Left forelimb (tissue), 1 donor: ENCODE measurements around the gene NKD1.

Source experiments
- DNase-seq: peaks from one replicate; pipeline ENCODE4 v3.0.0-alpha.2; 2018; ENCODE audit warnings: low spot score

Gene NKD1

GRCh38 chr16:50580180-50580798 lies 32.1 kb downstream of the NKD1 start:
- no peak for DNase-seq

DNA sequence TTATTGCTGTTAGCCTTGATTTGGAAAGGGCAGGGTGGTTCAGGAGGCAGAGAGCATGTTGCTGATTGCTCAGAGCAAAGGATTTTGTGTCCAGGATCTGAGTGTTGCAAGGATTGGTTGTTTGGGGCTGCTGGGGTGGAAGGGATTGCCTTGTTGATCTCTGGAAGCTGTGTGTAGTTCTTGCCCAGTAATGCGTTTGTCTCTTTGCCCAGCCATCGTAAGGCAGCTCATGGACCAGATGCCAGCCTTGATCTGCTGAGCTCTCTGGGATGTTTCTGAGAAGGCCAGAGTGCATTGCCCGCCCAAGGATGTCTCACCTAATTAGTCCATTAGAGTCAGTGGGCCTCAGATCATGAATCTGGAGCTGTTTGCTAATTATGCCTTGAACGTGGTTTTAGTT lies 33.6 kb downstream of the NKD1 start:
- DNase-seq, result no peak

- DNase-seq, result no peak
Observed at GRCh38 chr16:50583211-50583610, 35.0 kb downstream of the NKD1 start.

DNA sequence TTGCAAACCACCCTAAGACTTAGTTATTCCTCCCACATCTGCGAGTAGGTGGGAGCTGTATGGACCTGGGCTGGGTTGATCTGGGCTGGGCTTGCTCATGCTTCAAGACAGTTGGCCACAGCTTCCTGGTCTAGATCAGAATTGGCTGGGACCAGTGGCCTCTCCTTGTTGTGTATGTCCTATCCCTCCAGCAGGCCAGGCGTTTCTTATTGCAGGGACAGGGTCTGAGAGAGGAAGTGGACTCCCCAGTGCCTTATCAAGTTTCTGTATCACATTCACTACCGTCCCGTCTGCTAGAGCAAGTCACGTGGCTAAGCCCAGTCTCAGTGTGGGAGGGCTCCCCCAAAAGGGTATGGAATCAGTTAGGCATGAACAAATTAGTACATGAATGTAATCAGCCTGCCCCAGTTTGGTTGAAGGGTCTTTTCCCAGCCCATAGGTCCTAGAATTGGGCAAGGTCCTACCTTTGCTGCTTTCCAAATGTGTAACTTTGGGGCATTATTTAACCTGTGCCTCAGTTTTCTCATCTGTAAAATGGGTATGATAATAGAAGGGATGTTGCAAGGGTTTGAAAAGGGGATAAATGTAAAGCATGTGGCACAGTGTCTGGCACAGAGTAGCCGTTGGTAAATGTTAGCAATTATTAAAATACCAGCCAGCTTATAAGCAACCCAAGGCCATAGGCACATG lies 36.0 kb downstream of the NKD1 start:
- DNase-seq, result no peak

GRCh38 chr16:50585331-50585776 lies 37.2 kb downstream of the NKD1 start:
- peak; percentile 83 for DNase-seq

DNA sequence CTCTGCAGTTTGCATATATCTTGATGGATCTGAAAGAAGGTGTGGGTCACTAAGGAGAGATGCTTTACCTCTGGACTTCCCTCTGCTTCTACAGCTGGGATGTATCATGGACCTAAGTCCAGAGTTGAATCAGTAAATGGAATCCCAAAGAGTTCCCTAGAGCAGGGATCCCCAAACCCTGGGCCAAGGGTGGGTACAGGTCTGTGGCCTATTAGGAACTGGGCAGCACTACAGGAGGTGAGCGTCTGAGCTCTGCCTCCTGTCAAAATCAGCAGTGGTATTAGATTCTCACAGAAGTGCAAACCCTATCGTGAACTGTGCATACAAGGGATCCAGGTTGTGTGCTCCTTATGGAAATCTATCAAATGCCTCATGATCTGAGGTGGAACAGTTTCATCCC lies 39.3 kb downstream of the NKD1 start:
- no peak for DNase-seq

- DNase-seq, result no peak
Observed at GRCh38 chr16:50588276-50588675, 40.1 kb downstream of the NKD1 start.

DNA sequence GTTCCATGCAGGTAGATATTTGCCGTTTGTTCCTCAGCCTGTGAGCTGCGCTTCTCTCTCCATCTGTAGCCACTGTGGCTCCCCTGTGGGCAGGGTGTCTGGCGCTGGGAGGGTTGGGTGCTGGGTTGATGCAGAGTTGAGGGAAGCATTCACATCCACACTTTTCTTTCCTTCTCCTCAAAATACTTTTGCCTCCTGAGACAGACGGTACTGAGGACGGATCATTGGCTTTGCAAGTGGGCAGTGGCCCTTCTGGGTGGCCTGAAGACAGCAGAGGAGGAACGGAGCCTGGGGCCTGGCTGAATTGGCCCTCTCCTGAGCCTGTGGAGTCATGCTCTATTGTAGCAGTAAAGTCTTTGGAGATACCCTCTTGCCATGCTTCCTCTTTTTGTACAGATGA lies 43.0 kb downstream of the NKD1 start:
- no peak for DNase-seq

GRCh38 chr16:50591800-50592771 lies 43.9 kb downstream of the NKD1 start:
- DNase-seq, result no peak

DNA sequence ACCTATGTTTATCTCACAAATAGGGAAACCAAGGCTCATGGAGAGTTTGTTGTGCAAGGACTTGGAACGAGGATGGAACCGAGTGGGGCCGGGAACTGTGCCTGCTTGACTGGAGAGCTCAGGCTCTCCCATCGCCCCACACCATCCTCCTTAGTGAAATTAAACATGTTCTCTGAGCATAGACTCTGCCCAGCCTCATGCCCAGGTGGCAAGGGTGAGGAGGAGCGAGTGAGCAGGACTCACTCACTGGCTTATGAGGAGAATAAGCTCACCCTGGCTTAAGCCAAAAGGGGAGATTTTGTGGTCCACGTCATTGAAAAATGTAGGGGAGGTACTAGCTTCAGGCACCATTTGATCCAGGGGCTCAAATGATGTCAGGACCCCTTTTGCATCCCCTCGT lies 44.8 kb downstream of the NKD1 start:
- DNase-seq, result no peak

GRCh38 chr16:50593410-50594150 lies 45.4 kb downstream of the NKD1 start:
- no peak for DNase-seq

DNA sequence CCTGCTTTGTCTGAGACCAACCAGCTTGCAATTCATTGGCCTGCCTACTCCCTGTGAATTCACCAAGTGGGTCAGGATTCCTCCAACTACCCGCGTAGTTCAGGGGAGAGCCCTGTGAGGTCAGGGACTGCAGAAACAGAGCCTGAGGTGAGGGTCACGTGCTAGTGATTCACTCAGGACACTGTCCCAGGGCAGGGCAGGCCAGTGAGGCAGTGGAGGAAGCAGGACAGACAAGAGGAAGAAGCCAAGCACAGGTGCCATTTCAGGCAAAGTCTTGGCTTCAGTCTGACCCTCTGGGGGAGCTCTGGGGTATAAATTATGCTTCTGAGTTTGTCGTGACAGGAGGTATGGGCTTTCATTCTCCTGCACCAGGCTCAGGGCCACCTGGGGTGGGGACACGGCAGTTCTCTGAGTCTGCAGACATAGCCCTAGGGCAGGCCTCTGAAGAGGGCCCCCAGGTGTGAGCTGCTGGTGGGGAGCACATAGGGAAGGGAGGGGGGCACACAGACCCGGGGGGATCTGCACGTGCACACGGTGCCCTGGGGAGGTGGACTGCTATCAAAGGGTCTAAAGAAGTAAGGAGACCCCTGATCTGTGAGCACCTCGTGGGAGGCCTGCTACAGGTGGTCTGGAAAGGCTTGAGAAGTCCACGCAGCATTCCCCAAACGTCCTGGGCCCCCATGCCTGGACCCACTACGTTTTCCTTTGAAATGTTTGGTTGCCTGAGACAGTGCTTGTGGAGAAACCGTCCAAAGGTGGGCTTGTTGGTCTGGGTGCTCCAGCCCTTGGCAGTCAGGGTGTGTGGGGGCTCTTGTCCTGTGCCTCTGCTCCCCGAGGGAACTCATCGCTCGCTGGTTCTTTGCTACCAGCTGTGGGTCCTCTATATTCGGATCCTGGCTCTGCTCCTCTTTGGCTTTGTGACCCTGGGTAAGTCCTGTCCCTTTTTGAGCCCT lies 46.4 kb downstream of the NKD1 start:
- no peak for DNase-seq

DNA sequence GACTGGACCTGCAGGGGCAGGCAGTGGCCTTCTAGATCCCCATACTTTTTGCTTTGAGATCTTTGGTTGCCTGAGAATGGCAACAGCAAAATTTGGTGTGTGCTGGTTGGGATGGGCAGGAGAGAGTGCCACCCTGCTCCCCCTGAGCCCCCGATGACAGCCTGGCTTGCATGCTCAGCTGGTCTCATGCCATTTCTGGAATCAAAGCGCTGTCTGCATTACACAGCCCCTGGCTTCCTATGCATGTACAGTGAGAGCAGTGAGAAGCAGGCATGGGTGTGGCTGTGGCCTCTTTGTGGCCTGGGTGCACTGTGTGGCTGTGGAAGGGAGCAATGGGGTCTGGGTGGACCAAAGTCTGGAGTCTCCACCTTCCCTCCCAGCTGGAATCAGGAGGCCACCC lies 47.7 kb downstream of the NKD1 start:
- no peak for DNase-seq

DNA sequence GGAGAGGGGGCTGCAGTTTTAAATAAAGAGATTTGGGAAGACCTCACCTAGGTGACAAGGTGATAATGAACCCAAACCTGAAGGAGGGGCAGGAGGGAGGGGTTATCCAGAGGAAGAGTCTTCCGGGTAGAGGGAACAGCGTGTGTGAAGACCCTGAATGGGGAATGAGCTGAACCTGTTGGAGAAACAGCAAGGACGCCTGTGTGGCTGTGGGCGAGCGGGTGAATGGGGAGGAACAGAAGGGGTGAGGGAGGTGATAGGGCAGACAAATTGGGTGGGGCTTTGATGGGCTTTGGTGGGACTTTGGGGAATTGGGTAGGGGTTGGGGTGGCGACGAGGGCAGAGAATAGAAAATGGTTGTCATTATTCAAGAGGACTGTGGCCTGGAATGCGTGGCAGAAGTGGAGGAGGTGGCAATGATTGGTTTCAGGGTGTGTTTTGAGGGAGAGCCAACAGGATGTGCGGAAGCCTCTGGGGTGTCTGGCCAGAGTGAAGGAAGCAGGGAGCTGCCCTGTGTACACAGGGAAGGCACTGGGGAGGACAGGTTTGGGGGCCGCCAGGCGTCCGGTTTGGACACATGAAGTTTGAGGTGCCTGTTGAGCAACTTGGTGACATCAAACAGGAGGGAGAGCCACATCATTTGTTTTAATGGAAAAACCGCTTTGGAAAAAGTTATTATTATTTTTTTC lies 48.7 kb downstream of the NKD1 start:
- no peak for DNase-seq

DNA sequence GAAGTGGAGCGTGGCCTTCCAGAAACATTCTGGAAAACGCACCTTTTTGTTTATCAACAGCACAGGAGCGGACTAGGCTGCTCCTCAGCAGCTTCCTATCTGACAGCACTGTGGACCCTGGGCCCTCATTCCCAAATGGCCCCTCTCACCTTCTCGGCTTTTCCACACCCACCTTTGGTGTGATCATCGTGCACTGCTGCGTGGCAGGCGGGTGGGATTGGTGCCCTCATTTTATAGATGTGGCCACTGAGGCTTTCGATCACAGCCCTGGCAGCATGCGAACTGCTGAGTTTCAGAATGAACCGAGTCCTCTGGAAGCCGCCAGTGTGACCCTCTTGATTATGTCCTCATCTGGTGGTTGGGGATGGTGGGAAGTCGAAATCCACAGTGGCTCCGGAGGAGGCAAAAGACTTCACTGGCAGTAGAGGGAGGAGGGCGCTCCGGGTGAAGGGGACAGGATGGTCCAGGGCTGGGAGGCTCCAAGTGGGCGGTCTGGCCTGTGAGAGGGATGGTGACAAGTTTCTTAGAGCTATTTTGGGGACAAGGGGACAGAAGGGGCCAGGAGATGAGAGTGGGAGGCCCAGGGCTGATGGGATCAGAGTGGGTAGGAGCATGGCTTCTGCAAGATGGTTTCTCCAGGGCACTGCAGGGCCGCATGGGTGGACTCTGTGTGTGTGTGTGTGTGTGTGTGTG lies 49.5 kb downstream of the NKD1 start:
- no peak for DNase-seq

DNA sequence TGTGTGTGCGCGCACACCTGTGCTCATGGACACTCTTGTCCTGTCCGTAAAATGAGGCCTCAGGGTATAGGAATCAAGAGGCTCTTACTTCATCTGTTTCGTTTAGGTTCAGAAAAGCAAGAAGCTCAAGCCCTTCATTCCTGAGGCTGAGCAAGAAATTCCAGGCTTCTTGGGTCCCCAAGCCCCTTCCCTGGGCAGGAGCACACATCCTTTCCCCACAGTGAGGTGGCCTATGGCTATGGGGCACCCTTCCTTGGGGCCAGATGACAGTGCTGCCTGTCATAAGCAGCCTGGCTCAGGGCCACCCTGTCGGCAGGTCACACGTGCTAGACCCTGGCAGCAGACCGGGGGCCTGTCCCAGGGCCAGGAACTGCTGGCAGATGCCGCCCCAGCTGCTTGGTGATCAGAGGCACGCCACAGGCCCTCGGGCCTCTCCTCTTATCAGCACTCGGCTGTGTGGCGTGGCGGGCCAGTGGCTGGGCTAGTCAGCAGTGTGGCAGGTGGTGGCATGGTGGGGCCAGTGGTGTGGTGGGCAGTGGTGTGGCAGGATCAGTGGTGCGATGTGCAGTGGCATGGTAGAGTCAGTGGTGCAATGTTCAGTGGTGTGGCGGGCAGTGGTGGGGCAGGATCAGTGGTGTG lies 50.2 kb downstream of the NKD1 start:
- no peak for DNase-seq

- DNase-seq, result no peak
Observed at GRCh38 chr16:50598936-50599361, 50.8 kb downstream of the NKD1 start.

DNA sequence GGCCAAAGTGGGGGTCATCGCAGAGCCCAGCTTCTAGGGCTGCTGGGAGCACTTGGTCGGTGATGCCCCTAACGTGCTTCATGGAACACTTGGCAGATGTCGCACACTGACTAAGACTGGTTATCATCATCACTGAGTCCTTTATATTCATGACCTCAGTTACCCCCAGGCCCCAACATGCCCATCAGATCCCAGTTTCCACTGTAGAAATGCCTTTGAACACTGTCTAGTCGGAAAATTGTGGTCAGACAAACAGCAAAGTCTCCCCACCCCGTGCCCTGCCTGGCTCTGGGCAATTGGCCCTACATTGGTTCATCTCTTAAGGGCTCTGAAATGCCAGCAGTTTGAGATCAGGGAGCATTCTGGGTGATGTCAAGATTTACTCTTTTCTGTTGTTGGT lies 51.3 kb downstream of the NKD1 start:
- no peak for DNase-seq
